22Rv1 (cell line): ENCODE measurements around the gene UGT2B15.

ENCODE experiments used
- ZFX ChIP-seq: fragments of 450-650 bp; IDR thresholded peaks from 2 replicates; pipeline ENCODE4 v1.6.1; 2017; ENCODE audit warnings: antibody characterized with exemption, borderline replicate concordance
- TF ChIP-seq, protein P1 (sequence below): fragments of 450-650 bp; IDR thresholded peaks from 2 replicates; pipeline ENCODE4 v1.5.1; 2017; ENCODE audit warnings: mild to moderate bottlenecking

DNA sequence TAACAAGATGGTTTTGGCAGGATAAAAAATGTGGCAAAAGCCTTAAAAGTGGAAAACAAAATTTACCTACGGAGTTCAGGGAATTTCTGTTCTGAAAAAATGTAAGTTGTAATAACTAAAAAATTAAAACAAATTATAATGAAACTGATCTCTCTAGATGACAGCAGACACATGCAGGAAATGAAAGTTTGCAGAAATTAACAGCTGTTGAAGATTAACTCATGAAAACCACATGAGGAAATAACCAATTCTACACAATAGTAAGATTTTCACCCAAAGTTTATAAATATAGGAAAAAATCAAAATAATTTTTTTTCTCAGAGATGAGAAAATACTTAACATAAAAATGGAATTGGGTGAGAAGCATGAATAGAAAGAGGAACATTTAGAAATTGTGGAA is 47.5 kb upstream of the UGT2B15 start:
- TF ChIP-seq, protein P1, sequence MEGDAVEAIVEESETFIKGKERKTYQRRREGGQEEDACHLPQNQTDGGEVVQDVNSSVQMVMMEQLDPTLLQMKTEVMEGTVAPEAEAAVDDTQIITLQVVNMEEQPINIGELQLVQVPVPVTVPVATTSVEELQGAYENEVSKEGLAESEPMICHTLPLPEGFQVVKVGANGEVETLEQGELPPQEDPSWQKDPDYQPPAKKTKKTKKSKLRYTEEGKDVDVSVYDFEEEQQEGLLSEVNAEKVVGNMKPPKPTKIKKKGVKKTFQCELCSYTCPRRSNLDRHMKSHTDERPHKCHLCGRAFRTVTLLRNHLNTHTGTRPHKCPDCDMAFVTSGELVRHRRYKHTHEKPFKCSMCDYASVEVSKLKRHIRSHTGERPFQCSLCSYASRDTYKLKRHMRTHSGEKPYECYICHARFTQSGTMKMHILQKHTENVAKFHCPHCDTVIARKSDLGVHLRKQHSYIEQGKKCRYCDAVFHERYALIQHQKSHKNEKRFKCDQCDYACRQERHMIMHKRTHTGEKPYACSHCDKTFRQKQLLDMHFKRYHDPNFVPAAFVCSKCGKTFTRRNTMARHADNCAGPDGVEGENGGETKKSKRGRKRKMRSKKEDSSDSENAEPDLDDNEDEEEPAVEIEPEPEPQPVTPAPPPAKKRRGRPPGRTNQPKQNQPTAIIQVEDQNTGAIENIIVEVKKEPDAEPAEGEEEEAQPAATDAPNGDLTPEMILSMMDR, result no peak
- TF ChIP-seq ZFX, result no peak
